OCI-LY3 (cell line): ENCODE data around the gene NPTX1.

Experiments used
- CTCF ChIP-seq: fragments of 200-600, 300-600 bp; sonication (generic); IDR thresholded peaks from 2 replicates; pipeline ENCODE4 v1.5.1; 2014; ENCODE audit warnings: antibody characterized with exemption, low read length, low read depth
- EZH2phosphoT487 ChIP-seq: fragments of 200-600 bp; shearing (Covaris generic); IDR thresholded peaks from 2 replicates; pipeline ENCODE4 v1.6.1; 2018; ENCODE audit warnings: antibody characterized with exemption, mixed run types, low read depth

DNA sequence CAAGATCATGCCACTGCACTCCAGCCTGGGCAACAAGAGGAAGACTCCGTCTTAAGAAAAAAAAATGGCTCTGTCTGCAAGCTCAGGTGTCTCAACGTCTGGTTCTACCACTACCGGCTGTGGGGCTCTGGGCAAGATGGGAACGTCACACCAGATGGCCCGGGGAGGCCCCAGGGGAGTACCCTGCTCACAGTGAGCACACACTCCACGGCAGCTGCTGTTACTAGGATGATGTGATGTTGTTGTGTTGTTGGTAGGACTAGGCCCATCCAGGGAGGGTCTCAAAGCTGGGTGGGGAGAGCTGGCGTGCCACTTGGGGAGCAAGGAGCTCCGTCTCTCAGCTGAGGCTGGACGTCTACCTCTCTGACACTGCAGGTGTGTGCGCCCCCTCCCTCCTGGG is 9.4 kb upstream of the NPTX1 start:
- TF ChIP-seq CTCF (no peak), EZH2phosphoT487 (no peak)
